ENCODE data around the gene CELF2. TPM values are rescaled to one million over a fixed set of nuclear protein-coding genes. Genes with fewer than 3 reads are reported as not detected.

The CELF2 gene
- total RNA-seq, 1 donor from 2014 or later: 77.6 TPM

DNA sequence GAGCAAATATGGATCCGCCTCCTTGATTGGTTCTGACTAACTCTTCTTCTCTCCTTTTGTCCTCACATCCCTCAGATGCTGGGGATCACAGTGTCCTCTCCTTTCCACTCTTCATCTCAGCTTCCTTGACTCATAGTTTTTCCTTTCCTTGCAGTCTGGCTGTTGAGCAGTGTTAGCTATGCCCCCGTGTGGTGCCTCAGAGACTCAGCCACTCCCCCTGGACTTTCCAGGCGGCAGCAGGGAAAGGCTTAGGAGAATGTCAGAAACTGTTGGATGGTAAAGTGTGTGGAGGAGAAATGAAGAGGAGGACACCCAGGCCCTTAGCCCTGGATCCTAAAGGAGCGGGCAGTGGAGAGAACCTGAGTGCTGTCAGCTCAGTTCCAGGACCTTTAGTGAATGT is 267.5 kb downstream of the CELF2 start:
- H3K27ac Mint-ChIP-seq (ENCODE audit: unreplicated experiment): no peak overlapping the region
- TF ChIP-seq, protein P1, sequence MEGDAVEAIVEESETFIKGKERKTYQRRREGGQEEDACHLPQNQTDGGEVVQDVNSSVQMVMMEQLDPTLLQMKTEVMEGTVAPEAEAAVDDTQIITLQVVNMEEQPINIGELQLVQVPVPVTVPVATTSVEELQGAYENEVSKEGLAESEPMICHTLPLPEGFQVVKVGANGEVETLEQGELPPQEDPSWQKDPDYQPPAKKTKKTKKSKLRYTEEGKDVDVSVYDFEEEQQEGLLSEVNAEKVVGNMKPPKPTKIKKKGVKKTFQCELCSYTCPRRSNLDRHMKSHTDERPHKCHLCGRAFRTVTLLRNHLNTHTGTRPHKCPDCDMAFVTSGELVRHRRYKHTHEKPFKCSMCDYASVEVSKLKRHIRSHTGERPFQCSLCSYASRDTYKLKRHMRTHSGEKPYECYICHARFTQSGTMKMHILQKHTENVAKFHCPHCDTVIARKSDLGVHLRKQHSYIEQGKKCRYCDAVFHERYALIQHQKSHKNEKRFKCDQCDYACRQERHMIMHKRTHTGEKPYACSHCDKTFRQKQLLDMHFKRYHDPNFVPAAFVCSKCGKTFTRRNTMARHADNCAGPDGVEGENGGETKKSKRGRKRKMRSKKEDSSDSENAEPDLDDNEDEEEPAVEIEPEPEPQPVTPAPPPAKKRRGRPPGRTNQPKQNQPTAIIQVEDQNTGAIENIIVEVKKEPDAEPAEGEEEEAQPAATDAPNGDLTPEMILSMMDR (conservative IDR thresholded peaks at IDR 0.05): no peak
- no peaks in the 10 kb centered on the region for H3K9me3 Mint-ChIP-seq
- peaks cover 15% of the 10 kb centered on the region for H3K4me1 Mint-ChIP-seq
- no peak overlapping the region for H3K4me3 Mint-ChIP-seq
- no peaks in the 10 kb centered on the region for H3K27me3 Mint-ChIP-seq (ENCODE audit: low read depth)
- DNase-seq (ENCODE audit: low read depth, low spot score): no peak
- H3K36me3 Mint-ChIP-seq (ENCODE audit: low read depth): peaks cover 38% of the 10 kb centered on the region

DNA sequence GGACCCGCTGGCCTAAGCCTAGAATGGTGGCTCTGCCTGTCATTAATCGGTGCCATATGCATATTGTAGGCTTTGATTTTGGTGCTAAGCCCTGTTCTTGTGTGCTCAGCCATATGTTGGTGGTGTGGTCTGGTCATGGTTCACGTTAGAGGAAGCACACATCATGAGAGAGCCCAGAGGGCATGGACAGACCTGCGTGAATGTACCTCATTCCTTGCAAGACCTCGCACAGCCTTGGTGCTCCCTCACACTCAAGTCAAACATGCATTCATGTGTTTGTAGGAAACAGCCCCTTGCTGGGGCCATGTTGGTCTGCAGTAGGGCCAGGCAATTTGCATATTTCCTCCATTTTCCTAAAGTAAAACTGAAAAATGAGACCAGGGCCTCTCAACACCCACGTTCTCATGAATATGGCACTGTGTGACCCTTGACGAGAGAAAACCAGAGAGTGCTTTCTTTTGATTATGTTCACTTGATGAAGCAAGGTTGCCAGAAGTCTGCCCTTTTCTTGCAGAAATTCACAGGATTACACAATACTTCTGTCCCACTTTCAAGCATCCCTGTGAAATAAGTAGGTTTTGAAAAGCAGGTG is 268.7 kb downstream of the CELF2 start:
- Mint-ChIP-seq H3K9me3 (no peaks in the 10 kb centered on the region), H3K27me3 (ENCODE audit: low read depth) (no peaks in the 10 kb centered on the region), H3K4me1 (peaks cover 15% of the 10 kb centered on the region), H3K27ac (ENCODE audit: unreplicated experiment) (peak overlapping the region; percentile 35), H3K4me3 (no peak overlapping the region), H3K36me3 (ENCODE audit: low read depth) (peaks cover 28% of the 10 kb centered on the region)
- TF ChIP-seq, protein P1 (conservative IDR thresholded peaks at IDR 0.05): no peak
- DNase-seq (ENCODE audit: low read depth, low spot score): no peak

DNA sequence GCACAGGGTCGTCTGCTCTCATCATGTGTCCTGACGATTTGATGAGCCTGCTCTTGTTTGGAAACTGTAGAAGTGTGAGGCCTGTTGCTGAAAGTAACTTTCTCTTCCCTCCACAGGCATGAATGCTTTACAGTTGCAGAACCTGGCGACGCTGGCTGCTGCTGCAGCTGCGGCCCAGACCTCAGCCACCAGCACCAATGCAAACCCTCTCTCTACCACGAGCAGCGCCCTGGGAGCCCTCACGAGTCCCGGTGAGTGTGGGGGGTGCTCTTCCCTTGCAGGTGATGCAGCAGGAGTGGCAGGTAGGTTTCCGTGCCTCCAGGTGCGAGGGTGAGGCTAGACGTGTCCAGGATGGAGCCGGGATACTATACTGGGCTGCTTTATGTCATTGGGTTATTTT is 270.6 kb downstream of the CELF2 start:
- no peaks in the 10 kb centered on the region for H3K27me3 Mint-ChIP-seq (ENCODE audit: low read depth)
- TF ChIP-seq, protein P1 (conservative IDR thresholded peaks at IDR 0.05): no peak
- no peak overlapping the region for H3K4me3 Mint-ChIP-seq
- no peaks in the 10 kb centered on the region for H3K9me3 Mint-ChIP-seq
- H3K27ac Mint-ChIP-seq (ENCODE audit: unreplicated experiment): no peak overlapping the region
- DNase-seq (ENCODE audit: low read depth, low spot score): no peak
- H3K36me3 Mint-ChIP-seq (ENCODE audit: low read depth): peaks cover 31% of the 10 kb centered on the region
- peaks cover 20% of the 10 kb centered on the region for H3K4me1 Mint-ChIP-seq

DNA sequence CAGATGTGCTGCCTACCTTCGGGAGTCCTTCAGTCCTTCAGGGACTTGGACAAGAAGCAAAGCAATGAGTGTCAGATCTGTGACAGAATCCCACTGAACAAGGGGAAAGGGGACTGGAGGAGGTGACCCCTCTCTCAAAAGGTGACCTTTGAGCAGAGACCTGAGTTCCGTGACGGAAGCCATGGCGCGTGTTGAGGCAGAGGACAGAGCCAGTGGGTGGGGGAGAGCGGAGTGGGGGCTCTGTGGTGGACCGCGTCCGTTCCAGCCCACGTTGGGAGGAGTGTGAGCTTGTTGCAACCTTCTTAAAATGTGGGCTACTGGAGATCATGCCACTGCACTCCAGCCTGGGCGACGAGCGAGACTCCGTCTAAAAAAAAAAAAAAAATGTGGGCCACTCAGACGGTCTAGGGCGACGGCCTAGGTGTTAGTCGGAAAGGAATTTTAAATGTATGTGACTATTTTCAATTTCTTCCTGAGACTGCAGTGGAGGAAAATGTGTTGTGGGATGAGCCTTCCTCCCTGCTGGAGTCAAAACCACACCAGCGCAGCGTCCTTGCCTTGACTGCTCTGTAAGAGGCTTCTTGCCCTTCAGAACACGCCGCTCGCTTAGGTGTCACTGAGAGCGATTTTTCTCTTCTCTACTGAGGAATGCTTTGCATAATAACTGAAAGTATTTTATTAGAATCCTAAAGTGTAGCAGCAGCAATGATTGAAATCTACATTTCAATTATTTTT is 272.7 kb downstream of the CELF2 start:
- H3K9me3 Mint-ChIP-seq: no peaks in the 10 kb centered on the region
- H3K27me3 Mint-ChIP-seq (ENCODE audit: low read depth): no peaks in the 10 kb centered on the region
- DNase-seq (ENCODE audit: low read depth, low spot score): no peak
- peak overlapping the region; percentile 33 for H3K4me3 Mint-ChIP-seq
- peaks cover 35% of the 10 kb centered on the region for H3K36me3 Mint-ChIP-seq (ENCODE audit: low read depth)
- H3K4me1 Mint-ChIP-seq: peaks cover 22% of the 10 kb centered on the region
- H3K27ac Mint-ChIP-seq (ENCODE audit: unreplicated experiment): peak overlapping the region; percentile 50
- TF ChIP-seq, protein P1 (conservative IDR thresholded peaks at IDR 0.05): no peak

DNA sequence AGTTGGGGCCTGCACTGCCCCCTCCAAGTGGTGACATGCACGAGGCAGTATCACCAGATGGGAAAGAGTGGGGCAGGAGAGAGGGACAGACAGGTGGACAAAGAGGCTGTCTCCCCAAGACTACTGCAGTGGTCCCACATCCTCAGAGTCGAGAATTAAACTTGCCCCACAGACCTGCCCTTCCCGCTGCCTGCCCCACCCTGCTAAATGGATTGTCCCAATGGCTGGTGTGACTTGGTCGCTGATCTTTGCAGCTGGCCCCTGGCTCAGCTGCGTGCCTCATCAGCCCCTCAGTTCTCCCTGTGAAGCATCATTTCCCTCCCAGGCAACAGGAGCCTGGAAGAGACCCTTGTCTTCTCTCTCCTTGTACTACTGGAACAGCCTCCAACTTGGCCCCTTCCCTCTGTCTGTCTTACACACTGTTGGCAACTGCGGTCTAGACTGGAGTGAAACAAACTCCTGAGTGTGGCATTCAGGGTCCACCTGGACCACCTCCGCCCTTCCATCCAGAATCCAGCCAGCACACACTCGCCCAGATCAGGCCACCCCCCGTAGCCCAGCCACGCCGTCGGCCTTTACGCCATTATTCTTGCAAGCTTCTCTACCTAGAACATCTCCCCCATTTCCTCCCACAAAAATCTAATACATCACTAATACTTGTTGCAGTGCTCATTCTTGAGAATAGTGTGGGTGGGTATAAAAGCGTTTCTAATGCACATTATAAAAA is 275.1 kb downstream of the CELF2 start:
- Mint-ChIP-seq H3K36me3 (ENCODE audit: low read depth) (peaks cover 34% of the 10 kb centered on the region), H3K4me3 (peak overlapping the region; percentile 18), H3K27ac (ENCODE audit: unreplicated experiment) (peak overlapping the region; percentile 22), H3K27me3 (ENCODE audit: low read depth) (no peaks in the 10 kb centered on the region), H3K9me3 (no peaks in the 10 kb centered on the region), H3K4me1 (peaks cover 42% of the 10 kb centered on the region)
- TF ChIP-seq, protein P1 (conservative IDR thresholded peaks at IDR 0.05): no peak
- no peak for DNase-seq (ENCODE audit: low read depth, low spot score)
